Neural cell (in vitro differentiated cells): Measurements from ENCODE around the gene LMAN2L. TPM values are rescaled to one million over a fixed set of nuclear protein-coding genes. Genes with fewer than 3 reads are reported as not detected.

Experiments used
- H2AFZ ChIP-seq: fragments of 200-600, 300-800 bp; sonication (generic), shearing (Covaris generic); 2 replicates; pipeline ENCODE4 v1.6.0; 2014; ENCODE audit warnings: low read depth, mild to moderate bottlenecking, antibody characterized with exemption, low read length, moderate library complexity
- H3F3A ChIP-seq: fragments of 200-600 bp; shearing (Covaris generic); 2 replicates; pipeline ENCODE4 v1.6.1; 2016; ENCODE audit warnings: mild to moderate bottlenecking, moderate library complexity, mixed read lengths, antibody characterized with exemption, low read length; ENCODE audit not compliant: insufficient read depth, poor library complexity, severe bottlenecking
- H3K27ac ChIP-seq: fragments of 200-600, 300-800 bp; sonication (generic), shearing (Covaris generic); 2 replicates; pipeline ENCODE4 v1.5.1; 2014; ENCODE audit warnings: mild to moderate bottlenecking, low read length, moderate library complexity
- H3K27me3 ChIP-seq: fragments of 300-800, 200-600 bp; sonication (generic), shearing (Covaris generic); 2 replicates; pipeline ENCODE4 v1.6.0; 2014; ENCODE audit warnings: mild to moderate bottlenecking, low read depth, low read length, moderate library complexity; ENCODE audit not compliant: insufficient read depth
- H3K36me3 ChIP-seq: fragments of 300-800, 200-600 bp; sonication (generic), shearing (Covaris generic); 2 replicates; pipeline ENCODE4 v1.5.1; 2014; ENCODE audit warnings: mild to moderate bottlenecking, antibody characterized with exemption, low read length, moderate library complexity; ENCODE audit not compliant: insufficient read depth
- H3K4me2 ChIP-seq: fragments of 300-800, 200-600 bp; sonication (generic), shearing (Covaris generic); 2 replicates; pipeline ENCODE4 v1.6.0; 2014; ENCODE audit warnings: mild to moderate bottlenecking, low read length
- H3K4me3 ChIP-seq: fragments of 300-800, 200-600 bp; sonication (generic), shearing (Covaris generic); 2 replicates; pipeline ENCODE4 v1.5.1; 2014; ENCODE audit warnings: mild to moderate bottlenecking, low read length, moderate library complexity
- H3K79me2 ChIP-seq: fragments of 200-600 bp; shearing (Covaris generic); replicated peaks from 2 replicates; pipeline ENCODE4 v1.6.0; 2014; ENCODE audit warnings: mild to moderate bottlenecking, low read length, moderate library complexity; ENCODE audit not compliant: insufficient read depth
- H3K9ac ChIP-seq: fragments of 300-800, 200-600 bp; sonication (generic), shearing (Covaris generic); 2 replicates; pipeline ENCODE4 v1.6.1; 2016; ENCODE audit warnings: mild to moderate bottlenecking, low read length, mixed read lengths
- H3K9me2 ChIP-seq: fragments of 200-600 bp; shearing (Covaris generic); 2 replicates; pipeline ENCODE4 v1.6.1; 2016; ENCODE audit warnings: mild to moderate bottlenecking, low read length, mixed read lengths; ENCODE audit not compliant: insufficient read depth
- H3K9me3 ChIP-seq: fragments of 200-600, 300-800 bp; sonication (generic), shearing (Covaris generic); 2 replicates; pipeline ENCODE4 v1.6.1; 2016; ENCODE audit warnings: mild to moderate bottlenecking, mixed run types, low read length, moderate library complexity, mixed read lengths
- H4K20me1 ChIP-seq: fragments of 200-600 bp; shearing (Covaris generic); 2 replicates; pipeline ENCODE4 v1.6.1; 2016; ENCODE audit warnings: mild to moderate bottlenecking, mixed run types; ENCODE audit not compliant: insufficient read depth
- EP300 ChIP-seq: fragments of 450-650 bp; conservative IDR thresholded peaks from 2 replicates; pipeline ENCODE4 v1.6.1; 2014; ENCODE audit warnings: antibody characterized with exemption, mild to moderate bottlenecking, moderate library complexity; ENCODE audit not compliant: poor library complexity, severe bottlenecking
- EZH2 ChIP-seq: fragments of 200-600, 300-800 bp; shearing (Covaris generic), sonication (generic); IDR thresholded peaks from 2 replicates; pipeline ENCODE4 v1.6.1; 2014; ENCODE audit warnings: antibody characterized with exemption, low read length, borderline replicate concordance, mild to moderate bottlenecking; ENCODE audit not compliant: insufficient read depth, poor library complexity, severe bottlenecking
- MXI1 ChIP-seq: fragments of 450-650 bp; conservative IDR thresholded peaks from 2 replicates; pipeline ENCODE4 v1.6.1; 2014; ENCODE audit warnings: antibody characterized with exemption, mild to moderate bottlenecking; ENCODE audit not compliant: poor library complexity, severe bottlenecking
- POLR2AphosphoS5 ChIP-seq: IDR thresholded peaks from 2 replicates; pipeline ENCODE4 v1.6.1; 2012
- RAD21 ChIP-seq: fragments of 450-650 bp; conservative IDR thresholded peaks from 2 replicates; pipeline ENCODE4 v1.6.1; 2014; ENCODE audit warnings: antibody characterized with exemption, mild to moderate bottlenecking, moderate library complexity
- REST ChIP-seq: IDR thresholded peaks from 2 replicates; pipeline ENCODE4 v1.6.1; 2012; ENCODE audit warnings: borderline replicate concordance
- SMC3 ChIP-seq: fragments of 450-650 bp; conservative IDR thresholded peaks from 2 replicates; pipeline ENCODE4 v1.6.1; 2014; ENCODE audit warnings: antibody characterized with exemption, mild to moderate bottlenecking, moderate library complexity; ENCODE audit not compliant: poor library complexity
- TAF1 ChIP-seq: IDR thresholded peaks from 2 replicates; pipeline ENCODE4 v1.6.1; 2012; ENCODE audit warnings: low read depth
- polyA plus RNA-seq: library from polyadenylated mRNA; depleted of rRNA; stranded (reverse); fragments of >200 nt; gene quantifications from 2 replicates; pipeline ENCODE4 v1.2.3, GENCODE V29; 2014
- TF ChIP-seq, protein P1 (sequence below): fragments of 450-650 bp; IDR thresholded peaks from 2 replicates; pipeline ENCODE4 v1.5.1; 2014; ENCODE audit warnings: antibody characterized with exemption, mild to moderate bottlenecking, moderate library complexity; ENCODE audit not compliant: poor library complexity, severe bottlenecking

LMAN2L gene
- polyA plus RNA-seq, 1 donor from 2014 or later = 41.3 TPM

- Histone ChIP-seq H3K36me3 (no peaks in the 10 kb centered on the region), H3K27me3 (no peaks in the 10 kb centered on the region), H3K4me3 (no peak overlapping the region), H3F3A (no peaks in the 10 kb centered on the region), H3K79me2 (no peaks in the 10 kb centered on the region), H2AFZ (no peak overlapping the region), H3K9ac (no peak overlapping the region), H3K4me2 (no peak overlapping the region), H3K9me3 (no peaks in the 10 kb centered on the region), H4K20me1 (no peaks in the 10 kb centered on the region), H3K27ac (no peak overlapping the region), H3K9me2 (no peaks in the 10 kb centered on the region)
- TF ChIP-seq REST (no peak), RAD21 (no peak), EZH2 (no peak), SMC3 (no peak)
- TF ChIP-seq, protein P1, sequence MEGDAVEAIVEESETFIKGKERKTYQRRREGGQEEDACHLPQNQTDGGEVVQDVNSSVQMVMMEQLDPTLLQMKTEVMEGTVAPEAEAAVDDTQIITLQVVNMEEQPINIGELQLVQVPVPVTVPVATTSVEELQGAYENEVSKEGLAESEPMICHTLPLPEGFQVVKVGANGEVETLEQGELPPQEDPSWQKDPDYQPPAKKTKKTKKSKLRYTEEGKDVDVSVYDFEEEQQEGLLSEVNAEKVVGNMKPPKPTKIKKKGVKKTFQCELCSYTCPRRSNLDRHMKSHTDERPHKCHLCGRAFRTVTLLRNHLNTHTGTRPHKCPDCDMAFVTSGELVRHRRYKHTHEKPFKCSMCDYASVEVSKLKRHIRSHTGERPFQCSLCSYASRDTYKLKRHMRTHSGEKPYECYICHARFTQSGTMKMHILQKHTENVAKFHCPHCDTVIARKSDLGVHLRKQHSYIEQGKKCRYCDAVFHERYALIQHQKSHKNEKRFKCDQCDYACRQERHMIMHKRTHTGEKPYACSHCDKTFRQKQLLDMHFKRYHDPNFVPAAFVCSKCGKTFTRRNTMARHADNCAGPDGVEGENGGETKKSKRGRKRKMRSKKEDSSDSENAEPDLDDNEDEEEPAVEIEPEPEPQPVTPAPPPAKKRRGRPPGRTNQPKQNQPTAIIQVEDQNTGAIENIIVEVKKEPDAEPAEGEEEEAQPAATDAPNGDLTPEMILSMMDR = no peak
Observed at GRCh38 chr2:96681540-96681939, 58.3 kb downstream of the LMAN2L start.

DNA sequence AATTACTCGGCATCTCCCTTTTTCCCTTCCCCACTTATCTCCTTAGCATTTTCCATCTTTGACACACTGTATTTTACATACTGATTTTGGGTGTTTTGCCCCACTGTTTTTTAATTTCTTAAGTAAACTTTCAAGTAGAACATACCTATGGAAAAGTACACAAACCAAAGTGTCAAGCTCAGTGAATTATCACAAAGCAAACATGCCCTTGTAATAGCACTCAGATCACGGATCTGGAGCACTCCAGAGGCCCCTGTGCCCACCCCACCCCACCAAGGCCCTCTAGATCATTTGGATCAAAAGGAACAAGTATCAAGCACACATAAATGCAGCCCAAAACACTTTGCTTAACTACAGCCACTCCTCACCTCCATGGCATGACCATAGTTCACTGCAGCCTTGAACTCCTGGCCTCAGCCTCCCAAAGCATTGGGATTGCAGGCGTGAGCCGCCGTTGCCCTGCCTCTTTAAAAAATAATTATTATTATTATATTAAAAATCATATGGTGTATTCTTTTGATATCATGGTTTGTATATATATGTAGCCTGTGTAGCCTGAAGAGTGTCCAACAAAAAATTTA, 59.2 kb downstream of the LMAN2L start:
- H3K27ac ChIP-seq = no peak overlapping the region
- no peak overlapping the region for H2AFZ ChIP-seq

More for the DNA sequence above, 59.2 kb downstream of the LMAN2L start:
- Histone ChIP-seq H3K27me3 (no peaks in the 10 kb centered on the region), H3F3A (no peaks in the 10 kb centered on the region), H3K4me3 (no peak overlapping the region), H3K79me2 (no peaks in the 10 kb centered on the region), H3K9me3 (no peaks in the 10 kb centered on the region), H3K9ac (no peak overlapping the region), H4K20me1 (no peaks in the 10 kb centered on the region), H3K9me2 (no peaks in the 10 kb centered on the region), H3K36me3 (no peaks in the 10 kb centered on the region), H3K4me2 (no peak overlapping the region)
- TF ChIP-seq POLR2AphosphoS5 = no peak
- TF ChIP-seq TAF1 = no peak
- TF ChIP-seq RAD21 = no peak
- no peak for TF ChIP-seq SMC3
- no peak for TF ChIP-seq MXI1
- TF ChIP-seq EZH2 = no peak
- TF ChIP-seq, protein P1 = no peak
- TF ChIP-seq EP300 = no peak
